Activated CD4-positive, alpha-beta T cell treated with anti-CD3 and anti-CD28 coated beads for 4 hours (primary cell): ENCODE measurements around the gene TACSTD2.
"Not testable (repeated sequence)": the region's sequence is repeated elsewhere in the genome, so short reads cannot be mapped to it uniquely, and the experiment has no call there.

Source experiments
- DNase-seq, 2 donors: peaks; one replicate each; pipeline ENCODE4 v3.0.0-alpha.2; 2020

TACSTD2 gene

GRCh38 chr1:58561633-58562032 is 15.4 kb downstream of the TACSTD2 start:
- DNase-seq = no peak

- DNase-seq = no peak
Measured at GRCh38 chr1:58555393-58555792, 21.7 kb downstream of the TACSTD2 start.

- DNase-seq = no peak
Measured at GRCh38 chr1:58551186-58552140, 25.6 kb downstream of the TACSTD2 start.

DNA sequence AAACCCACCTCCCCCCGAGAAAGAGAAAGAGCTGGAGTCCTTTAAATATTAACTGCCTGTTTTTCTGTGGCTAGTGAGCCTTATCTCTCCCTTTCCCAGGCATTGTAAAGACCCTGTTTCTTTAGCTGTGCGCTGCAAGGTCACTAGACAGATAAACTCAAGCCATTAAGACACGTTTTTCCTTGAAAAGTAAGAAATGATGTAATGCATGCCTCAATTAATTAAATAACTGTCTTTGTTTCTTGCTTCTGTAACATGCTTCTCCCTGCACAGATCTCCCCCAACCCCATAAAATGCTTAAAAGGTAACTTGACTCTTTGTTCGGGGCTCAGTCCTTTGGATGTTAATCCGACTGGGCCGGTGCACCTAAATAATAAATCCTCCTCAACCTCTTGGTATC is 27.8 kb downstream of the TACSTD2 start:
- DNase-seq = not testable (repeated sequence)

DNA sequence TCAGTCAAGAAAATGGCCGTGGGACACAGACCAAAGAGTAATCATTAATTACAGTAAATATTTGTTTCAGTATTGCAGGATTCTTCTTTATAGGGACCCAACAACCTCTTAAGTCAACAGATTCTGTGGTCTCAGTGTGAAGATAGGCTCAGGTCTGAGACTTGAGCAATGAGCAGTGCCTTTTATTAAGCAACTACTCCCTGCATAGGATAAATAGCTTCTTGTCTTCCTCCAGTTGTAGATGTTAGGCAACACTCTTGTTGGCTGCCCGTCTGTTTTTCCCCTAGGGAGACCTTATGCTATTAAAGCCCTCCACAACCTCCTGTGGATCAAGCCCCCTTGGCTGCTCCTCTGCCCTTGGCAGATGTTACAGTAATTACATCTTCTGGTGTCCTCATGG is 28.7 kb downstream of the TACSTD2 start:
- DNase-seq = no peak

DNA sequence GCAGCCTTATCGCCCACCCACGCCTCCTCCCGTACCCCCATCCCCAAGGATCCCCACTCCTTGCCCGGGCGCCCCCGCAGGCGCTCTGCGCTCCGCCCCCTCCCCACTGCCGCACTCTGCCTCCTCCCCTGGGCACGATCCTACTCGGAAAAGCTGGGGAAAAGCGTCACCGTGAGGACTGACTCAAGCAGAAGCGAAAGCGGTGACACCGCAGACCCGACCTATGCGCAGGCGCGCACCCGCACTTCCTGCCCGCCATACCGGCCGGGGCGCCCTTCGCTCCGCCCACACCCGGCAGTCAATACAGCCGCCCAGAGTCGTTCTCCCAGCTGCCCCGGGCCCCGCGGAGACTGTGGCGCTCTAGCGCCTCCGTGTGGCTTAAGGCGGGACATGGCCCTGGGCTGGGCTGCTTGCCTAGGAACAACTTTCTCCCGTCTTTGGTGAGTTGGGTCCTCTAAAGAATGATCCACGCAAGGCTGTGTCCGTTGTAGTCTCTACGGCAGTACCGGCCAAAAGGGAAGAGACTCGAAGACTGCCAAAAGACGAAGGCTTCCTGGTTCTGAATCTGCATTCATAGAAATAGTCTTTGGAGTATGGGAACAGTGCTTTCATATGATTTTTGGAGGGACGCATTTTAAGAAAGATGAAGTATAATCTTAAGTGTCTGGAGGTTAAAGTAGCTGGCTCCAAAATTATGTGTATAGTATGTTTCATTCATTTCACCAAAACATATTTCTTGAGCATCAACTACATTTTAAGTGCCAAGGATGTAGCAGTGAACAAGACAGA is 30.3 kb downstream of the TACSTD2 start, which contains the start of gene OMA1:
OMA1 (minus strand) TSS at position 207 of the 789 bp plus-strand sequence. CDS start 7,432 bp downstream, outside the sequence.
- peak; percentile 97 for DNase-seq

GRCh38 chr1:58545591-58546519 is 31.2 kb downstream of the TACSTD2 start:
- peak; percentile 66 to 81 for DNase-seq

DNA sequence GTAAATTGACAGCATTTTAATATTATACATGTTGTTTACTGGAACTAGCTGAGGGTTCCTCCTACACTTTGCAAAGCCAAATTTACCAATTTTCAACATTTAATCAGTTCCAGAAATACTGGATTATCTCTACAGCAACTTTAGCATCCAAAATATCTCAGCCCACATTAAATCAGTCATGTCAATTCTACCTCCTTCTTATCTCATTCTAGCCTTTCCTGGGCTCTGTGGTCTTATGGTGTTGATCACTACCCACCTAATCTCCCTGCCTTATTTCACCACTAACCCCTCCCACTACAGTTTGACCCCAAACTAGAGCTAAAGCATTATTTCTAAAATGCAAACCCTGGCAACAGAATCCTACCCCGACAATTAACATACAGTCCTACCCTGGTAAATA is 33.8 kb downstream of the TACSTD2 start:
- DNase-seq = no peak

- DNase-seq = no peak
Measured at GRCh38 chr1:58539553-58539952, 37.5 kb downstream of the TACSTD2 start.

GRCh38 chr1:58538821-58539220 is 38.2 kb downstream of the TACSTD2 start:
- DNase-seq = no peak

DNA sequence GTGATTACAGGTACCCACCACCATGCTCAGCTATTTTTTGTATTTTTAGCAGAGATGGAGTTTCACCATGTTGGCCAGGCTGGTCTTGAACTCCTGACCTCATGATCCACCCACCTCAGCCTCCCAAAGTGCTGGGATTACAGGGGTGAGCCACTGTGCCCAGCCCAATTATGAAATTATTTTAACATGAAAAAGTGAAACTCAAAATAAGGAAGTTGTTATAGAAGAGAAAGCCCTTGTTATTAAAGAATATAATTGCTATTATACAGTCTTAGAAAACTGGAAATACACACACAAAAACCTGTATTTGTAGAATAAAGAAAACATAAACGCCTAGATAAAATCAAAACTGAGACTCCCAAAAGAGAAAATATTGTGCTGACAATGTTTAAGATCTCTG is 45.2 kb downstream of the TACSTD2 start:
- DNase-seq = not testable (repeated sequence)

- no peak for DNase-seq
Measured at GRCh38 chr1:58529284-58529683, 47.8 kb downstream of the TACSTD2 start.

DNA sequence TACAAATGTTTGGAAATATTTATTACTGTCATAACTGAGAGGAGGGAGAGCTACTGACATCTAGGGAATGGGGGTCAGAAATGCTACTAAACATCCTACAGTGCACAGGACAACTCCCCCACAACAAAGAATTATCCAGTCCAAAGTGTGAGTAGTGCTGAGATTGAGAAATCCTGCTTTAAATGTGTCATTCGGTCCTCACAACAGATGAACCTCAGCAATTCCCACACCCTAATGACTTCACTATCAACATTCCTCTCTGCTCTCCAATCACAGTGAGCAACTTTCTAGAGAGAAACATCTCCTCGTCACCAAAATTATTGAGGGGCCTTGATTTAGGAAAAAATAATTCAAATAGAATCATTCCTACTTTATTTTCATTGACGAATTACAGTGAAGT is 48.5 kb downstream of the TACSTD2 start:
- no peak for DNase-seq
